G401 (cell line): ENCODE results near the gene MUC5B. TPM values are rescaled to one million over a fixed set of nuclear protein-coding genes. Genes with fewer than 3 reads are reported as not detected.

Experiments
- DNase-seq: peaks from one replicate; pipeline ENCODE4 v3.0.0-alpha.2; 2015; ENCODE audit warnings: low spot score
- in situ Hi-C: cut with HindIII; loops from 2 replicates; pipeline ENCODE4 v1.10.0; 2016; ENCODE audit warnings: low sequenced_read_pairs, mixed read lengths
- total RNA-seq: library from RNA; depleted of rRNA; stranded (reverse); fragments of >200 nt; shearing (Covaris generic); gene quantifications from 2 replicates; pipeline ENCODE4 v1.2.3, GENCODE V29; 2014; rRNA removed

Gene MUC5B
- total RNA-seq, 1 experiment from 2014 or later = not detected

GRCh38 chr11:1310772-1311468 is 88.1 kb downstream of the MUC5B start:
- DNase-seq = no peak
- in situ Hi-C loops = no loop called here

Other genes starting within 250 kb of the MUC5B start
- not detected in 2 replicates for gene MUC6, start 186.3 kb upstream of the MUC5B start, total RNA-seq
- not detected in 2 replicates for gene MUC2, start 148.2 kb upstream of the MUC5B start, total RNA-seq
- not detected in 2 replicates for gene MUC5AC, start 65.1 kb upstream of the MUC5B start, total RNA-seq
- 30.0 and 36.4 TPM in 2 replicates for gene TOLLIP, start 86.6 kb downstream of the MUC5B start, total RNA-seq
- gene BRSK2, start 166.9 kb downstream of the MUC5B start, total RNA-seq = 5.2 and 9.2 TPM in 2 replicates